ENCODE measurements around the gene GALNT4.

DNA sequence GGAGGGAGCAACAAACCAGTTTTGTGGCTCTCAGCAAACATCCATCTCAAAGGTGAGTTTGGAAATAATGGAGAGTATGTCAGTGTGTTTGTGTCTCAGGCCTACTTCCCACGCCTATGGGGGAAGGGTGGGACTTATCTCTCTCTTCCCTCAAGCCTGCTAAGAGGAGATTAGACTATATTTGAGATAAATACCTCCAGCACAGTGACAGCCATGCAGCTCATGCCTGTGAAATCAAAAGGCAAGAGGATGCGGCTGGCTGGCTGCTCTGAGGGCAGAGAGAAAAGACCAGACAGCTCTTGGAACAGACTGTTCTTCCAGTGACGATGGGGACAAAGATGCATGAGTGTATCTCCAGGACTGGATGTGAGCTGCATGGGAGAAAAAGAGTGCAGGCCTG is 16.0 kb upstream of the GALNT4 start:
- TF ChIP-seq, protein P1, sequence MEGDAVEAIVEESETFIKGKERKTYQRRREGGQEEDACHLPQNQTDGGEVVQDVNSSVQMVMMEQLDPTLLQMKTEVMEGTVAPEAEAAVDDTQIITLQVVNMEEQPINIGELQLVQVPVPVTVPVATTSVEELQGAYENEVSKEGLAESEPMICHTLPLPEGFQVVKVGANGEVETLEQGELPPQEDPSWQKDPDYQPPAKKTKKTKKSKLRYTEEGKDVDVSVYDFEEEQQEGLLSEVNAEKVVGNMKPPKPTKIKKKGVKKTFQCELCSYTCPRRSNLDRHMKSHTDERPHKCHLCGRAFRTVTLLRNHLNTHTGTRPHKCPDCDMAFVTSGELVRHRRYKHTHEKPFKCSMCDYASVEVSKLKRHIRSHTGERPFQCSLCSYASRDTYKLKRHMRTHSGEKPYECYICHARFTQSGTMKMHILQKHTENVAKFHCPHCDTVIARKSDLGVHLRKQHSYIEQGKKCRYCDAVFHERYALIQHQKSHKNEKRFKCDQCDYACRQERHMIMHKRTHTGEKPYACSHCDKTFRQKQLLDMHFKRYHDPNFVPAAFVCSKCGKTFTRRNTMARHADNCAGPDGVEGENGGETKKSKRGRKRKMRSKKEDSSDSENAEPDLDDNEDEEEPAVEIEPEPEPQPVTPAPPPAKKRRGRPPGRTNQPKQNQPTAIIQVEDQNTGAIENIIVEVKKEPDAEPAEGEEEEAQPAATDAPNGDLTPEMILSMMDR (IDR thresholded peaks at IDR 0.05; ENCODE audit: insufficient read depth, low read depth, low read length): no peak
- no peak for TF ChIP-seq EZH2 (IDR thresholded peaks at IDR 0.05; ENCODE audit: insufficient read depth, low read length)

All from astrocyte (in vitro differentiated cells and primary cell).